ENCODE results near the gene JTB. TPM values are rescaled to one million over a fixed set of nuclear protein-coding genes. Genes with fewer than 3 reads are reported as not detected.

JTB gene
- total and polyA plus RNA-seq, 9 donors: 70.2 to 105 (median 86.8) TPM

- no peaks in the 10 kb centered on the region for H3K9me3 ChIP-seq (replicated peaks; ENCODE audit: control insufficient read depth, low read depth, low read length)
- peaks cover 41% of the 10 kb centered on the region for H3K4me1 ChIP-seq (ENCODE audit: control insufficient read depth, insufficient read depth, low read length)
- H3K27me3 ChIP-seq (ENCODE audit: control insufficient read depth, insufficient read depth, low read length): no peaks in the 10 kb centered on the region
- H3K4me3 ChIP-seq (ENCODE audit: low read length): peak within 1 kb of the TSS; percentile 92
- peak within 1 kb of the TSS; percentile 93 for H3K27ac ChIP-seq (ENCODE audit: low read length)
- peaks cover 37% of the 10 kb centered on the region for H3K36me3 ChIP-seq (ENCODE audit: control insufficient read depth, insufficient read depth, low read length)
- under 1% methylated on average over 61 of the region's 75 CpGs for WGBS (ENCODE audit: insufficient coverage)
- peak; percentile 100 for DNase-seq
Observed at GRCh38 chr1:153958111-153958960, 19.1 kb downstream of the JTB start, which contains the start of gene CRTC2. CRTC2 (minus strand) TSS chr1:153958612; CDS start chr1:153958497, 115 bp downstream.

GRCh38 chr1:153957744-153958110 is 19.7 kb downstream of the JTB start:
- Histone ChIP-seq H3K27ac (ENCODE audit: low read length) (peak overlapping the region; percentile 86), H3K9me3 (replicated peaks; ENCODE audit: control insufficient read depth, low read depth, low read length) (no peaks in the 10 kb centered on the region), H3K4me1 (ENCODE audit: control insufficient read depth, insufficient read depth, low read length) (peaks cover 38% of the 10 kb centered on the region), H3K36me3 (ENCODE audit: control insufficient read depth, insufficient read depth, low read length) (peaks cover 41% of the 10 kb centered on the region), H3K4me3 (ENCODE audit: low read length) (peak overlapping the region; percentile 92), H3K27me3 (ENCODE audit: control insufficient read depth, insufficient read depth, low read length) (no peaks in the 10 kb centered on the region)
- WGBS (ENCODE audit: insufficient coverage): 0% methylated on average over 9 of the region's 13 CpGs
- no peak for DNase-seq

- DNase-seq: no peak
Observed at GRCh38 chr1:153956997-153957715, 20.3 kb downstream of the JTB start.

GRCh38 chr1:153954826-153955225 is 22.6 kb downstream of the JTB start:
- H3K4me1 ChIP-seq (ENCODE audit: control insufficient read depth, insufficient read depth, low read length): peaks cover 23% of the 10 kb centered on the region
- H3K27ac ChIP-seq (ENCODE audit: low read length): no peak overlapping the region

More at GRCh38 chr1:153956997-153957715, 20.3 kb downstream of the JTB start:
- Histone ChIP-seq H3K4me1 (ENCODE audit: control insufficient read depth, insufficient read depth, low read length) (peaks cover 33% of the 10 kb centered on the region), H3K27me3 (ENCODE audit: control insufficient read depth, insufficient read depth, low read length) (no peaks in the 10 kb centered on the region), H3K27ac (ENCODE audit: low read length) (no peak overlapping the region), H3K36me3 (ENCODE audit: control insufficient read depth, insufficient read depth, low read length) (peaks cover 46% of the 10 kb centered on the region), H3K9me3 (replicated peaks; ENCODE audit: control insufficient read depth, low read depth, low read length) (no peaks in the 10 kb centered on the region), H3K4me3 (ENCODE audit: low read length) (peak overlapping the region; percentile 92)
- no CpG with 5 or more reads among the region's 6 CpGs for WGBS (ENCODE audit: insufficient coverage)

GRCh38 chr1:153953859-153954365 is 23.6 kb downstream of the JTB start:
- 90% methylated on average over 2 of the region's 4 CpGs for WGBS (ENCODE audit: insufficient coverage)
- Histone ChIP-seq H3K9me3 (replicated peaks; ENCODE audit: control insufficient read depth, low read depth, low read length) (no peaks in the 10 kb centered on the region), H3K4me3 (ENCODE audit: low read length) (no peak overlapping the region), H3K27ac (ENCODE audit: low read length) (no peak overlapping the region), H3K36me3 (ENCODE audit: control insufficient read depth, insufficient read depth, low read length) (peaks cover 53% of the 10 kb centered on the region), H3K4me1 (ENCODE audit: control insufficient read depth, insufficient read depth, low read length) (peaks cover 16% of the 10 kb centered on the region), H3K27me3 (ENCODE audit: control insufficient read depth, insufficient read depth, low read length) (no peaks in the 10 kb centered on the region)
- no peak for DNase-seq

More at GRCh38 chr1:153954826-153955225, 22.6 kb downstream of the JTB start:
- DNase-seq: no peak
- no peaks in the 10 kb centered on the region for H3K9me3 ChIP-seq (replicated peaks; ENCODE audit: control insufficient read depth, low read depth, low read length)
- H3K4me3 ChIP-seq (ENCODE audit: low read length): no peak overlapping the region
- H3K36me3 ChIP-seq (ENCODE audit: control insufficient read depth, insufficient read depth, low read length): peaks cover 52% of the 10 kb centered on the region
- 92% methylated on average over 7 of the region's 10 CpGs for WGBS (ENCODE audit: insufficient coverage)
- no peaks in the 10 kb centered on the region for H3K27me3 ChIP-seq (ENCODE audit: control insufficient read depth, insufficient read depth, low read length)

GRCh38 chr1:153951801-153952200 is 25.7 kb downstream of the JTB start:
- WGBS (ENCODE audit: insufficient coverage): 80% methylated on average over 1 of the region's 2 CpGs
- Histone ChIP-seq H3K27me3 (ENCODE audit: control insufficient read depth, insufficient read depth, low read length) (no peaks in the 10 kb centered on the region), H3K4me1 (ENCODE audit: control insufficient read depth, insufficient read depth, low read length) (peaks cover 6% of the 10 kb centered on the region), H3K9me3 (replicated peaks; ENCODE audit: control insufficient read depth, low read depth, low read length) (no peaks in the 10 kb centered on the region), H3K4me3 (ENCODE audit: low read length) (no peak overlapping the region), H3K27ac (ENCODE audit: low read length) (no peak overlapping the region), H3K36me3 (ENCODE audit: control insufficient read depth, insufficient read depth, low read length) (peaks cover 67% of the 10 kb centered on the region)
- no peak for DNase-seq

- Histone ChIP-seq H3K4me3 (ENCODE audit: low read length) (no peak overlapping the region), H3K36me3 (ENCODE audit: control insufficient read depth, insufficient read depth, low read length) (peaks cover 67% of the 10 kb centered on the region), H3K27me3 (ENCODE audit: control insufficient read depth, insufficient read depth, low read length) (no peaks in the 10 kb centered on the region), H3K27ac (ENCODE audit: low read length) (no peak overlapping the region), H3K4me1 (ENCODE audit: control insufficient read depth, insufficient read depth, low read length) (peaks cover 4% of the 10 kb centered on the region), H3K9me3 (replicated peaks; ENCODE audit: control insufficient read depth, low read depth, low read length) (no peaks in the 10 kb centered on the region)
- no peak for DNase-seq
- WGBS (ENCODE audit: insufficient coverage): 95% methylated on average over 11 of the region's 11 CpGs
Observed at GRCh38 chr1:153951183-153951582, 26.3 kb downstream of the JTB start.

- DNase-seq: peak; percentile 91
- H3K36me3 ChIP-seq (ENCODE audit: control insufficient read depth, insufficient read depth, low read length): peaks cover 61% of the 10 kb centered on the region
- 13% methylated on average over 19 of the region's 28 CpGs for WGBS (ENCODE audit: insufficient coverage)
Observed at GRCh38 chr1:153946622-153947241, 30.7 kb downstream of the JTB start, which contains the start of gene DENND4B. DENND4B (minus strand) TSS chr1:153946718; CDS start chr1:153944374, 2,344 bp downstream.

GRCh38 chr1:153945795-153946621 is 31.5 kb downstream of the JTB start:
- no peaks in the 10 kb centered on the region for H3K9me3 ChIP-seq (replicated peaks; ENCODE audit: control insufficient read depth, low read depth, low read length)
- WGBS (ENCODE audit: insufficient coverage): under 1% methylated on average over 79 of the region's 95 CpGs
- H3K4me1 ChIP-seq (ENCODE audit: control insufficient read depth, insufficient read depth, low read length): peaks cover 17% of the 10 kb centered on the region
- peak overlapping the region; percentile 95 for H3K27ac ChIP-seq (ENCODE audit: low read length)
- no peaks in the 10 kb centered on the region for H3K27me3 ChIP-seq (ENCODE audit: control insufficient read depth, insufficient read depth, low read length)
- peak; percentile 89 for DNase-seq
- peak overlapping the region; percentile 71 for H3K4me3 ChIP-seq (ENCODE audit: low read length)
- peaks cover 61% of the 10 kb centered on the region for H3K36me3 ChIP-seq (ENCODE audit: control insufficient read depth, insufficient read depth, low read length)

More at GRCh38 chr1:153946622-153947241, 30.7 kb downstream of the JTB start, which contains the start of gene DENND4B:
- Histone ChIP-seq H3K4me3 (ENCODE audit: low read length) (peak within 1 kb of the TSS; percentile 71), H3K27me3 (ENCODE audit: control insufficient read depth, insufficient read depth, low read length) (no peaks in the 10 kb centered on the region), H3K9me3 (replicated peaks; ENCODE audit: control insufficient read depth, low read depth, low read length) (no peaks in the 10 kb centered on the region), H3K4me1 (ENCODE audit: control insufficient read depth, insufficient read depth, low read length) (peaks cover 17% of the 10 kb centered on the region), H3K27ac (ENCODE audit: low read length) (peak within 1 kb of the TSS; percentile 95)
